ENCODE measurements around the gene SNX4. TPM values are rescaled to one million over a fixed set of nuclear protein-coding genes. Genes with fewer than 3 reads are reported as not detected.

The SNX4 gene
- total RNA-seq, 1 donor from 2014 or later: 38.4 TPM

GRCh38 chr3:125440559-125440955 is 79.4 kb downstream of the SNX4 start:
- H3K27ac Mint-ChIP-seq: no peak overlapping the region

GRCh38 chr3:125437631-125438435 is 82.2 kb downstream of the SNX4 start:
- peaks cover 6% of the 10 kb centered on the region for H3K36me3 Mint-ChIP-seq (ENCODE audit: insufficient read depth)
- H3K9me3 Mint-ChIP-seq (ENCODE audit: low read depth): peaks cover 5% of the 10 kb centered on the region
- H3K4me1 Mint-ChIP-seq (ENCODE audit: low read depth): peaks cover 31% of the 10 kb centered on the region
- no peak overlapping the region for H3K4me3 Mint-ChIP-seq (ENCODE audit: low read depth)
- DNase-seq (ENCODE audit: low spot score, unreplicated experiment): peak; percentile 56
- TF ChIP-seq CTCF (IDR thresholded peaks at IDR 0.05; ENCODE audit: unreplicated experiment): peak; percentile 99
- H3K27ac Mint-ChIP-seq: peak overlapping the region; percentile 51
- no peaks in the 10 kb centered on the region for H3K27me3 Mint-ChIP-seq

More at GRCh38 chr3:125440559-125440955, 79.4 kb downstream of the SNX4 start:
- Mint-ChIP-seq H3K4me1 (ENCODE audit: low read depth) (peaks cover 31% of the 10 kb centered on the region), H3K27me3 (no peaks in the 10 kb centered on the region), H3K4me3 (ENCODE audit: low read depth) (no peak overlapping the region), H3K36me3 (ENCODE audit: insufficient read depth) (peaks cover 15% of the 10 kb centered on the region), H3K9me3 (ENCODE audit: low read depth) (peaks cover 6% of the 10 kb centered on the region)
- no peak for DNase-seq (ENCODE audit: low spot score, unreplicated experiment)
- no peak for TF ChIP-seq CTCF (IDR thresholded peaks at IDR 0.05; ENCODE audit: unreplicated experiment)

GRCh38 chr3:125436921-125437320 is 83.1 kb downstream of the SNX4 start:
- peak overlapping the region; percentile 78 for H3K27ac Mint-ChIP-seq
- no peaks in the 10 kb centered on the region for H3K36me3 Mint-ChIP-seq (ENCODE audit: insufficient read depth)
- H3K9me3 Mint-ChIP-seq (ENCODE audit: low read depth): no peaks in the 10 kb centered on the region
- no peak for TF ChIP-seq CTCF (IDR thresholded peaks at IDR 0.05; ENCODE audit: unreplicated experiment)
- no peak overlapping the region for H3K4me3 Mint-ChIP-seq (ENCODE audit: low read depth)
- no peaks in the 10 kb centered on the region for H3K27me3 Mint-ChIP-seq
- H3K4me1 Mint-ChIP-seq (ENCODE audit: low read depth): peaks cover 31% of the 10 kb centered on the region
- no peak for DNase-seq (ENCODE audit: low spot score, unreplicated experiment)

GRCh38 chr3:125435231-125435630 is 84.8 kb downstream of the SNX4 start:
- Mint-ChIP-seq H3K27ac (no peak overlapping the region), H3K36me3 (ENCODE audit: insufficient read depth) (no peaks in the 10 kb centered on the region), H3K4me1 (ENCODE audit: low read depth) (peaks cover 26% of the 10 kb centered on the region), H3K9me3 (ENCODE audit: low read depth) (no peaks in the 10 kb centered on the region), H3K27me3 (no peaks in the 10 kb centered on the region), H3K4me3 (ENCODE audit: low read depth) (no peak overlapping the region)
- TF ChIP-seq CTCF (IDR thresholded peaks at IDR 0.05; ENCODE audit: unreplicated experiment): no peak
- no peak for DNase-seq (ENCODE audit: low spot score, unreplicated experiment)

GRCh38 chr3:125434582-125435011 is 85.4 kb downstream of the SNX4 start:
- Mint-ChIP-seq H3K36me3 (ENCODE audit: insufficient read depth) (no peaks in the 10 kb centered on the region), H3K27me3 (no peaks in the 10 kb centered on the region), H3K4me3 (ENCODE audit: low read depth) (no peak overlapping the region), H3K27ac (no peak overlapping the region), H3K4me1 (ENCODE audit: low read depth) (peaks cover 21% of the 10 kb centered on the region), H3K9me3 (ENCODE audit: low read depth) (no peaks in the 10 kb centered on the region)
- no peak for DNase-seq (ENCODE audit: low spot score, unreplicated experiment)
- no peak for TF ChIP-seq CTCF (IDR thresholded peaks at IDR 0.05; ENCODE audit: unreplicated experiment)
